H1 (cell line): ENCODE results near the gene ADARB2.

Source experiments
- POLR2A ChIP-seq, 2 experiments: IDR thresholded peaks; 1 replicate in 1 of 2; 2 replicates in 1 of 2; pipeline ENCODE4 v1.6.1; 2011; ENCODE audit warnings: low read depth in 2 of 2, low read length in 2 of 2, mild to moderate bottlenecking in 2 of 2; ENCODE audit errors: control extremely low read depth in 1 of 2
- TCF12 ChIP-seq: IDR thresholded peaks from 2 replicates; pipeline ENCODE4 v1.6.1; 2011; ENCODE audit warnings: low read depth, mild to moderate bottlenecking, low read length

DNA sequence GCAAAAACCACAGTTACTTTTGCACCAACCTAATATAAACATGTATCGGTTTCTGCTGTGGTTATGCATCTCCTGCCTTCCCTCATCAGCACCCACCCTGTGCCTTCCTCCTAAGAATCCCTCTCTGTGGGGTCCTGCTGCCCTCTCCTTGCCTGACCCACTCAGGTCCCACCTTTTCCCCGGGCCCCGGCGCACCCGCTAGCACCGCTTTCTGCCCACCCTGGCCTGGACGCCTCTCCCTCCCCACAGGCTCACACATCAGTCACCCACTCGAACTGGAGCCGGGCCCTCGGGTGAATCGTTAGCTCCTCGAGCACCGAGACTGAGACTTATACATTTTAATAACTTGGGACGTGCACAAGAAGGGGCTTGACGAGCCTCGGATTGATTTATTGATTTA, 110.5 kb downstream of the ADARB2 start:
- TF ChIP-seq TCF12 (no peak), POLR2A (IDR thresholded peaks at IDR 0.05; ENCODE audit: control extremely low read depth in 1 of 2, low read depth in 2 of 2, low read length in 2 of 2) (no peak)
